ENCODE results near the gene KCNIP4. TPM values are rescaled to one million over a fixed set of nuclear protein-coding genes. Genes with fewer than 3 reads are reported as not detected.

The KCNIP4 gene
- polyA plus RNA-seq, 3 donors, result 0.09 to 0.25 TPM; not detected in 1

- intact Hi-C loops (cut with micrococcal nuclease), result no loop called here
- Mint-ChIP-seq H3K36me3 (no peaks in the 10 kb centered on the region), H3K27me3 (ENCODE audit: low read depth in 3 of 3) (no peaks in the 10 kb centered on the region), H3K4me1 (no peaks in the 10 kb centered on the region), H3K27ac (no peak overlapping the region), H3K4me3 (no peak overlapping the region), H3K9me3 (peaks cover 0 to 5% (median 3%) of the 10 kb centered on the region in 7 donors)
- Histone ChIP-seq H3K27me3 (ENCODE audit: control insufficient read depth in 2 of 2, insufficient read depth in 2 of 2, low read length in 2 of 2) (no peaks in the 10 kb centered on the region), H2AFZ (ENCODE audit: insufficient read depth, low read depth, low read length, poor library complexity, severe bottlenecking) (no peak overlapping the region), H3K9ac (ENCODE audit: insufficient read depth, low read length, poor library complexity, severe bottlenecking) (no peak overlapping the region), H4K20me1 (ENCODE audit: insufficient read depth, low read length) (no peaks in the 10 kb centered on the region), H3K4me1 (ENCODE audit: control insufficient read depth in 1 of 2, insufficient read depth in 2 of 2, low read length in 2 of 2) (no peaks in the 10 kb centered on the region), H3K4me3 (replicated peaks in 1 of 3; ENCODE audit: low read depth in 2 of 3, low read length in 3 of 3) (no peak overlapping the region), H3K9me3 (replicated peaks in 1 of 2; ENCODE audit: control insufficient read depth in 1 of 2, insufficient read depth in 1 of 2, low read length in 2 of 2) (peaks cover 0 to 3% of the 10 kb centered on the region in 2 donors), H3K27ac (ENCODE audit: low read depth in 1 of 2, low read length in 2 of 2) (no peak overlapping the region), H3K79me2 (ENCODE audit: insufficient read depth, low read length) (no peaks in the 10 kb centered on the region), H3K4me2 (replicated peaks; ENCODE audit: extremely low read depth, low read length, poor library complexity, severe bottlenecking) (no peak overlapping the region), H3K36me3 (replicated peaks in 1 of 2; ENCODE audit: control insufficient read depth in 1 of 2, insufficient read depth in 2 of 2, low read length in 2 of 2) (no peaks in the 10 kb centered on the region)
- TF ChIP-seq CTCF (IDR thresholded peaks at IDR 0.05), result no peak
- WGBS (ENCODE audit: insufficient coverage), result no CpG with 5 or more reads among the region's 1 CpG
- no peak for DNase-seq
Measured at GRCh38 chr4:21811565-21811964, 137.0 kb downstream of the KCNIP4 start.

GRCh38 chr4:21806991-21807390 lies 141.6 kb downstream of the KCNIP4 start:
- no peaks in the 10 kb centered on the region for H3K9me3 ChIP-seq (replicated peaks in 1 of 2; ENCODE audit: control insufficient read depth in 1 of 2, insufficient read depth in 1 of 2, low read length in 2 of 2)
- no peaks in the 10 kb centered on the region for H4K20me1 ChIP-seq (ENCODE audit: insufficient read depth, low read length)
- no peaks in the 10 kb centered on the region for H3K4me1 ChIP-seq (ENCODE audit: control insufficient read depth in 1 of 2, insufficient read depth in 2 of 2, low read length in 2 of 2)
- no peaks in the 10 kb centered on the region for H3K36me3 Mint-ChIP-seq
- no peak overlapping the region for H3K27ac Mint-ChIP-seq
- no peak overlapping the region for H2AFZ ChIP-seq (ENCODE audit: insufficient read depth, low read depth, low read length, poor library complexity, severe bottlenecking)
- H3K79me2 ChIP-seq (ENCODE audit: insufficient read depth, low read length), result no peaks in the 10 kb centered on the region
- no peaks in the 10 kb centered on the region for H3K4me1 Mint-ChIP-seq
- 83% methylated on average over 2 of the region's 3 CpGs for WGBS (ENCODE audit: insufficient coverage)
- no peaks in the 10 kb centered on the region for H3K36me3 ChIP-seq (replicated peaks in 1 of 2; ENCODE audit: control insufficient read depth in 1 of 2, insufficient read depth in 2 of 2, low read length in 2 of 2)
- no peak overlapping the region for H3K9ac ChIP-seq (ENCODE audit: insufficient read depth, low read length, poor library complexity, severe bottlenecking)
- no peak for TF ChIP-seq CTCF (IDR thresholded peaks at IDR 0.05)
- intact Hi-C loops (cut with micrococcal nuclease), result no loop called here
- DNase-seq, result no peak
- H3K27me3 Mint-ChIP-seq (ENCODE audit: low read depth in 3 of 3), result peaks cover 0 to 4% (median 1%) of the 10 kb centered on the region in 3 donors
- H3K4me3 ChIP-seq (replicated peaks in 1 of 3; ENCODE audit: low read depth in 2 of 3, low read length in 3 of 3), result no peak overlapping the region
- no peaks in the 10 kb centered on the region for H3K27me3 ChIP-seq (ENCODE audit: control insufficient read depth in 2 of 2, insufficient read depth in 2 of 2, low read length in 2 of 2)
- no peak overlapping the region for H3K4me3 Mint-ChIP-seq
- H3K27ac ChIP-seq (ENCODE audit: low read depth in 1 of 2, low read length in 2 of 2), result no peak overlapping the region
- no peak overlapping the region for H3K4me2 ChIP-seq (replicated peaks; ENCODE audit: extremely low read depth, low read length, poor library complexity, severe bottlenecking)
- H3K9me3 Mint-ChIP-seq, result peaks cover 0 to 2% (median 0%) of the 10 kb centered on the region in 7 donors

All from CD14-positive monocyte (primary cell).